K562 (cell line): ENCODE measurements around the gene UGT1A3.

Source experiments
- BCLAF1 ChIP-seq, 2 experiments: fragments of 450-650 bp in 1 of 2; IDR thresholded peaks; 2 replicates each; pipeline ENCODE4 v1.6.1; 2011 to 2017; ENCODE audit warnings: low read depth in 2 of 2, antibody characterized with exemption in 1 of 2, borderline replicate concordance in 1 of 2, low read length in 1 of 2, mild to moderate bottlenecking in 1 of 2, mixed read lengths in 1 of 2; ENCODE audit not compliant: control insufficient read depth in 1 of 2
- CTCF ChIP-seq, 3 experiments: IDR thresholded peaks in 2 of 3; conservative IDR thresholded peaks in 1 of 3; 2 replicates each; pipeline ENCODE4 v1.5.1; 2011 to 2012; ENCODE audit warnings: low read length in 3 of 3, mild to moderate bottlenecking in 3 of 3, control low read depth in 2 of 3, improper control_type of control experiment in 1 of 3, inconsistent platforms in 1 of 3, low read depth in 1 of 3, mixed read lengths in 1 of 3, moderate library complexity in 1 of 3; ENCODE audit not compliant: insufficient read depth in 2 of 3
- EZH2 ChIP-seq: IDR thresholded peaks from 2 replicates; pipeline ENCODE4 v1.6.1; 2012; ENCODE audit warnings: low read depth, mild to moderate bottlenecking, inconsistent platforms, low read length, borderline replicate concordance
- FOXK1 ChIP-seq: sonication (generic); formaldehyde crosslinking; IDR thresholded peaks from 2 replicates; pipeline ENCODE4 v1.8.0; 2022; ENCODE audit warnings: missing genetic modification reagents, mild to moderate bottlenecking, borderline replicate concordance
- HCFC1 ChIP-seq: IDR thresholded peaks from 2 replicates; pipeline ENCODE4 v1.6.1; 2012; ENCODE audit warnings: low read depth, low read length, improper control_type of control experiment
- IFI16 ChIP-seq: fragments of 250-450 bp; sonication (Bioruptor Pico); IDR thresholded peaks from 2 replicates; pipeline ENCODE4 v2.1.2; 2022; ENCODE audit warnings: mild to moderate bottlenecking, inconsistent platforms
- NR3C1 ChIP-seq: sonication (generic); formaldehyde crosslinking; IDR thresholded peaks from 2 replicates; pipeline ENCODE4 v1.8.1; 2022; ENCODE audit warnings: missing genetic modification reagents
- POLR2A ChIP-seq: fragments of 450-650 bp; conservative IDR thresholded peaks from 2 replicates; pipeline ENCODE4 v1.6.1; 2016
- POLR2G ChIP-seq: fragments of 200-400 bp; formaldehyde crosslinking; IDR thresholded peaks from 2 replicates; pipeline ENCODE4 v1.6.1; 2017; ENCODE audit warnings: low read depth, mild to moderate bottlenecking, antibody characterized with exemption, low read length, moderate library complexity
- REST ChIP-seq, 2 experiments: fragments of 450-650 bp; formaldehyde crosslinking in 1 of 2; IDR thresholded peaks; 2 replicates each; pipeline versions ENCODE4 v1.4.0 to v1.6.1; 2014 to 2020; ENCODE audit warnings: mild to moderate bottlenecking in 2 of 2, borderline replicate concordance in 1 of 2, low read depth in 1 of 2
- ZNF316 ChIP-seq: fragments of 450-650 bp; IDR thresholded peaks from 2 replicates; pipeline ENCODE4 v1.6.1; 2016
- ZNF592 ChIP-seq: fragments of 450-650 bp; IDR thresholded peaks from 2 replicates; pipeline ENCODE4 v1.6.1; 2017; ENCODE audit warnings: antibody characterized with exemption, mild to moderate bottlenecking
- ZNF655 ChIP-seq: fragments of 250-450 bp; sonication (Bioruptor Pico); IDR thresholded peaks from 2 replicates; pipeline ENCODE4 v1.5.0; 2021

- no peak for TF ChIP-seq HCFC1
- no peak for TF ChIP-seq POLR2G
- TF ChIP-seq REST (IDR thresholded peaks at IDR 0.05; ENCODE audit: borderline replicate concordance): no peak
- no peak for TF ChIP-seq REST (CRISPR knock-in tag; IDR thresholded peaks at IDR 0.05; ENCODE audit: low read depth)
- no peak for TF ChIP-seq IFI16 (CRISPR knock-in tag)
- no peak for TF ChIP-seq FOXK1 (CRISPR knock-in tag)
- TF ChIP-seq NR3C1: no peak
- no peak for TF ChIP-seq ZNF592
- TF ChIP-seq ZNF316: no peak
- TF ChIP-seq ZNF655 (CRISPR knock-in tag): no peak
- no peak for TF ChIP-seq CTCF (IDR thresholded peaks at IDR 0.05 in 2 of 3, conservative IDR thresholded peaks at IDR 0.05 in 1 of 3; ENCODE audit: insufficient read depth in 2 of 3, low read depth in 1 of 3, low read length in 3 of 3)
- TF ChIP-seq POLR2A: no peak
- TF ChIP-seq EZH2: no peak
- no peak for TF ChIP-seq BCLAF1 (IDR thresholded peaks at IDR 0.05; ENCODE audit: borderline replicate concordance in 1 of 2, control insufficient read depth in 1 of 2, low read depth in 2 of 2, low read length in 1 of 2)
These were observed 72.7 kb downstream of the UGT1A3 start for GRCh38 chr2:233801357-233802131.
